Upper lobe of left lung (tissue), 6 donors: Measurements from ENCODE around the gene PRSS2. TPM values are rescaled to one million over a fixed set of nuclear protein-coding genes. Genes with fewer than 3 reads are reported as not detected.

Source experiments
- ATAC-seq, 2 donors: fragments of 200-7000 bp; cut with Tn5 transposase; one replicate each; pipeline ENCODE4 v1.9.1; 2022; ENCODE audit warnings: mild to moderate bottlenecking in 2 of 2, moderate library complexity in 2 of 2; ENCODE audit not compliant: low FRiP score in 2 of 2
- DNase-seq, 2 donors: peaks; one replicate each; pipeline ENCODE4 v3.0.0-alpha.2; 2019 to 2020
- H3K27ac ChIP-seq, 4 donors: fragments of 200-600 bp; sonication (generic); one replicate each; pipeline ENCODE4 v1.5.1; 2016 to 2019
- H3K27me3 ChIP-seq, 4 donors: fragments of 200-600 bp; sonication (generic); one replicate each; pipeline ENCODE4 v1.5.1; 2017 to 2019
- H3K36me3 ChIP-seq, 4 donors: fragments of 200-600 bp; sonication (generic); one replicate each; pipeline ENCODE4 v1.5.1; 2016 to 2019
- H3K4me1 ChIP-seq, 4 donors: fragments of 200-600 bp; sonication (generic); one replicate each; pipeline ENCODE4 v1.5.1; 2018 to 2019
- H3K4me3 ChIP-seq, 4 donors: fragments of 200-600 bp; sonication (generic); one replicate each; pipeline ENCODE4 v1.5.1; 2017 to 2019; ENCODE audit warnings: mild to moderate bottlenecking in 2 of 4, moderate library complexity in 1 of 4
- H3K9me3 ChIP-seq, 4 donors: fragments of 200-600 bp; sonication (generic); one replicate each; pipeline ENCODE4 v1.5.1; 2018 to 2019
- EP300 ChIP-seq, 4 donors: sonication (generic); formaldehyde crosslinking; IDR thresholded peaks; one replicate each; pipeline ENCODE4 v1.5.1; 2017; ENCODE audit warnings: antibody characterized with exemption in 4 of 4, control low read depth in 2 of 4
- POLR2A ChIP-seq, 4 donors: fragments of 450-650 bp; IDR thresholded peaks; one replicate each; pipeline ENCODE4 v1.5.1; 2016 to 2017; ENCODE audit warnings: antibody characterized with exemption in 4 of 4, mild to moderate bottlenecking in 2 of 4
- POLR2AphosphoS5 ChIP-seq, 2 donors: sonication (generic); formaldehyde crosslinking; IDR thresholded peaks; one replicate each; pipeline ENCODE4 v1.5.1; 2017; ENCODE audit warnings: antibody characterized with exemption in 2 of 2
- WGBS, 2 donors: methylation state at CpG; one replicate each; pipeline ENCODE4 v1.1.5; 2017 to 2018; 5-methylcytosine and 5-hydroxymethylcytosine counted together
- total RNA-seq, 6 donors: library from RNA; depleted of rRNA in 4 of 6; stranded (reverse); fragments of >200 nt in 4 of 6; gene quantifications; one replicate each; pipeline versions ENCODE4 v1.1.0 to v1.2.1, GENCODE V29; 2016 to 2021
- TF ChIP-seq, protein P1 (sequence below), 6 experiments: fragments of 450-650 bp in 4 of 6; fragments of 200-600 bp in 2 of 6; sonication (generic) in 2 of 6; IDR thresholded peaks; one replicate each; pipeline ENCODE4 v1.5.1; 2016 to 2019; ENCODE audit warnings: antibody characterized with exemption in 6 of 6
- donor health status: DM: no; HTN: no; CAD: no; lungs with moderate emphysema.
- donor health status: DM: no; HTN: yes; CAD: no; lungs with severe emphysema.

Gene PRSS2
- total RNA-seq, 6 donors from 2014 or later, result 34.2 to 64.5 TPM; not detected in 4

DNA sequence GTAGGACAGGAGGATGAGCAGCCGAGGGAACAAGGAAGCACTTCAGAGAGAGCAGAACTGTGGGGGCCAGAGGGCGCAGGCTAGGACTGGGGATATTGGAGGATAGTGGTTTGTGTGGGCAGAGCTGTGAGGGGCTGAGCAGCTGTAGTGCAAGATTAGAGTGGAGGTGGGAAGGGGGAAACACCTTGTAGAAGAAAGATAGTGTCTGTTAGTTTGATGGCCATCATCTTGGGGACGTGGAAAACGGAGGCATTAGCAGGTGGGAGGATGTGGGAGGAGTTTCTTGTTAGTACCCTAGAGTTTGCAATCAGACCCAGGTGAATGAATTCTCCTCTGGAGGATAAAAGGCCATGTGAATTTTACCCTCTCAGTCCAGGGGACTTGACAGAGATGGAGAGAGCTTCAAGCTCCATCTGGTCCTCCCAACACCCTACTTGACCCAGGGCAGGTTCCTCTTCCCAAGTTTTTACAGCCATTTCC, 34.0 kb downstream of the PRSS2 start:
- ATAC-seq, result no peak
- Histone ChIP-seq H3K27me3 (no peaks in the 10 kb centered on the region), H3K9me3 (no peaks in the 10 kb centered on the region), H3K27ac (peak overlapping the region in 2 of 4 donors; percentile 5 to 62), H3K36me3 (no peaks in the 10 kb centered on the region), H3K4me3 (no peak overlapping the region), H3K4me1 (no peaks in the 10 kb centered on the region)
- WGBS, 2 donors, result 45 to 56% methylated on average over 4 of the region's 4 CpGs
- DNase-seq, result no peak
- no peak for TF ChIP-seq EP300 (IDR thresholded peaks at IDR 0.05)
- TF ChIP-seq, protein P1, sequence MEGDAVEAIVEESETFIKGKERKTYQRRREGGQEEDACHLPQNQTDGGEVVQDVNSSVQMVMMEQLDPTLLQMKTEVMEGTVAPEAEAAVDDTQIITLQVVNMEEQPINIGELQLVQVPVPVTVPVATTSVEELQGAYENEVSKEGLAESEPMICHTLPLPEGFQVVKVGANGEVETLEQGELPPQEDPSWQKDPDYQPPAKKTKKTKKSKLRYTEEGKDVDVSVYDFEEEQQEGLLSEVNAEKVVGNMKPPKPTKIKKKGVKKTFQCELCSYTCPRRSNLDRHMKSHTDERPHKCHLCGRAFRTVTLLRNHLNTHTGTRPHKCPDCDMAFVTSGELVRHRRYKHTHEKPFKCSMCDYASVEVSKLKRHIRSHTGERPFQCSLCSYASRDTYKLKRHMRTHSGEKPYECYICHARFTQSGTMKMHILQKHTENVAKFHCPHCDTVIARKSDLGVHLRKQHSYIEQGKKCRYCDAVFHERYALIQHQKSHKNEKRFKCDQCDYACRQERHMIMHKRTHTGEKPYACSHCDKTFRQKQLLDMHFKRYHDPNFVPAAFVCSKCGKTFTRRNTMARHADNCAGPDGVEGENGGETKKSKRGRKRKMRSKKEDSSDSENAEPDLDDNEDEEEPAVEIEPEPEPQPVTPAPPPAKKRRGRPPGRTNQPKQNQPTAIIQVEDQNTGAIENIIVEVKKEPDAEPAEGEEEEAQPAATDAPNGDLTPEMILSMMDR (IDR thresholded peaks at IDR 0.05), result no peak
- TF ChIP-seq POLR2AphosphoS5 (IDR thresholded peaks at IDR 0.05), result no peak
- TF ChIP-seq POLR2A (IDR thresholded peaks at IDR 0.05), result no peak

GRCh38 chr7:142805350-142806021, 34.7 kb downstream of the PRSS2 start:
- ATAC-seq (no peak), DNase-seq (no peak)
- Histone ChIP-seq H3K27me3 (no peaks in the 10 kb centered on the region), H3K9me3 (no peaks in the 10 kb centered on the region), H3K27ac (no peak overlapping the region), H3K4me3 (no peak overlapping the region), H3K4me1 (no peaks in the 10 kb centered on the region), H3K36me3 (no peaks in the 10 kb centered on the region)
- no peak for TF ChIP-seq POLR2A (IDR thresholded peaks at IDR 0.05)
- 84 to 89% methylated on average over 3 of the region's 3 CpGs for WGBS, 2 donors

- DNase-seq (no peak), ATAC-seq (no peak)
- Histone ChIP-seq H3K27ac (no peak overlapping the region), H3K27me3 (no peaks in the 10 kb centered on the region), H3K4me1 (no peaks in the 10 kb centered on the region), H3K36me3 (no peaks in the 10 kb centered on the region), H3K9me3 (no peaks in the 10 kb centered on the region), H3K4me3 (no peak overlapping the region)
- no peak for TF ChIP-seq POLR2AphosphoS5 (IDR thresholded peaks at IDR 0.05)
- no peak for TF ChIP-seq EP300 (IDR thresholded peaks at IDR 0.05)
- no peak for TF ChIP-seq POLR2A (IDR thresholded peaks at IDR 0.05)
- TF ChIP-seq, protein P1 (IDR thresholded peaks at IDR 0.05), result no peak
- WGBS, 2 donors, result 49 to 55% methylated on average over 2 of the region's 2 CpGs
Observed at GRCh38 chr7:142806022-142806356, 35.2 kb downstream of the PRSS2 start.

- ATAC-seq (no peak), DNase-seq (no peak)
- Histone ChIP-seq H3K4me3 (no peak overlapping the region), H3K27ac (peak overlapping the region in 3 of 4 donors; percentile 2 to 61 (median 45)), H3K9me3 (no peaks in the 10 kb centered on the region), H3K4me1 (no peaks in the 10 kb centered on the region), H3K36me3 (no peaks in the 10 kb centered on the region), H3K27me3 (no peaks in the 10 kb centered on the region)
- WGBS, 2 donors, result 84 to 86% methylated on average over 1 of the region's 1 CpG
- TF ChIP-seq, protein P1 (IDR thresholded peaks at IDR 0.05), result no peak
- TF ChIP-seq POLR2A (IDR thresholded peaks at IDR 0.05) (no peak), POLR2AphosphoS5 (IDR thresholded peaks at IDR 0.05) (no peak), EP300 (IDR thresholded peaks at IDR 0.05) (no peak)
Observed at GRCh38 chr7:142806957-142807356, 36.2 kb downstream of the PRSS2 start.

DNA sequence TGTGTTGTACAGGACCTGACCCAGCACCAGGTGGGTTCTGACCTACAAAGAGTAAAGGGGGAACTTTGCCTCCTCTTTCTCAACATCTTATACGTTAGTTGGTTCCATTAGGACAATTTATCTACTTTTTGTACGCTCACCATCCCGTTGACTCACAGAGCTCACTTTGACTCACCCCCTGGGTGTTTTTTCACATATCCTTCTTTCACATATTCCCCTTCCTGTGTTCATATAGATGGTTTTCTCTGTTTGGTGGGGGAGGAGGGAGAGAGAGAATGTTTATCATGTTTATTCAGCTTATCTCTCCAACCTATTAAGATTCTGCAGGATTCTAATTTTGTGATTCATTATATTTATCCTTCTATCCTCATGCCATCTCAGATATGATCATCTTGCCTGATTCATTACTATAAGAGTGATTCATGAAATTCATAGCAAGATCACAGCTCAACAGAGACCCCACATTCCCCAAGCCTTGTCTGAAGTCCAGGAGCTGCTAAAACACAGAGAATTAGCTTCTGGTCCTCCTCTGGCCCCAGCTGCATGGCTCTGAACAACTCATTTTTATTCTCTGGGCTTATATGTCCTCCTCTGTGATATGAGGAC, 37.2 kb downstream of the PRSS2 start:
- 54 to 67% methylated on average over 3 of the region's 3 CpGs for WGBS, 2 donors
- Histone ChIP-seq H3K27ac (peak overlapping the region; percentile 2 to 61 (median 40)), H3K9me3 (no peaks in the 10 kb centered on the region), H3K27me3 (no peaks in the 10 kb centered on the region), H3K36me3 (no peaks in the 10 kb centered on the region), H3K4me1 (no peaks in the 10 kb centered on the region), H3K4me3 (no peak overlapping the region)
- no peak for DNase-seq
- TF ChIP-seq POLR2AphosphoS5 (IDR thresholded peaks at IDR 0.05) (no peak), EP300 (IDR thresholded peaks at IDR 0.05) (no peak), POLR2A (IDR thresholded peaks at IDR 0.05) (no peak)
- TF ChIP-seq, protein P1 (IDR thresholded peaks at IDR 0.05), result no peak
- ATAC-seq, result no peak
